Measurements from ENCODE around the gene C16orf86. TPM values are rescaled to one million over a fixed set of nuclear protein-coding genes. Genes with fewer than 3 reads are reported as not detected.

Gene C16orf86
- polyA plus RNA-seq, 1 of the 3 experiments (the other 2 are of a cell fraction), result 4.3 TPM

GRCh38 chr16:67648088-67648763 is 18.4 kb upstream of the C16orf86 start:
- WGBS (ENCODE audit: low lambda C conversion rate), result 91% methylated on average over 48 of the region's 65 CpGs
- Histone ChIP-seq H3K4me3 (ENCODE audit: low read depth in 2 of 2, low read length in 1 of 2) (no peak overlapping the region), H3K9ac (no peak overlapping the region), H3K9me2 (no peaks in the 10 kb centered on the region), H2AFZ (ENCODE audit: low read depth) (no peak overlapping the region), H4K20me1 (ENCODE audit: insufficient read depth) (peaks cover 4% of the 10 kb centered on the region; the same call in 1 of the 2 replicates), H3K27ac (ENCODE audit: low read depth in 2 of 2, low read length in 1 of 2) (no peak overlapping the region), H3K27me3 (ENCODE audit: insufficient read depth) (no peaks in the 10 kb centered on the region), H3K4me1 (ENCODE audit: control insufficient read depth in 1 of 2, insufficient read depth in 2 of 2, low read depth in 1 of 2, low read length in 1 of 2) (peaks cover 0 to 5% of the 10 kb centered on the region in 2 experiments; a peak in 1 of 4 replicates), H3K36me3 (replicated peaks in 1 of 2; ENCODE audit: control insufficient read depth in 1 of 2, insufficient read depth in 2 of 2, low read length in 1 of 2) (no peaks in the 10 kb centered on the region), H3K4me2 (no peak overlapping the region), H3F3A (replicated peaks; ENCODE audit: insufficient read depth) (no peaks in the 10 kb centered on the region), H3K9me3 (no peaks in the 10 kb centered on the region), H3K79me2 (ENCODE audit: insufficient read depth) (no peaks in the 10 kb centered on the region)
- DNase-seq, result no peak
- ChIA-PET POLR2A (no interaction called here), CTCF (interaction anchor here (1.0 to 16.5 kb wide), 4 partner anchors 86 to 167 kb away, joined by 3 to 263 read pairs (median 24); partner anchors contain the start of genes ATP6V0D1 and CTCF)
- no peak for TF ChIP-seq GABPA (IDR thresholded peaks at IDR 0.05; ENCODE audit: low read depth)
- TF ChIP-seq FOSL2 (IDR thresholded peaks at IDR 0.05; ENCODE audit: borderline replicate concordance, low read depth), result no peak
- TF ChIP-seq EP300 (IDR thresholded peaks at IDR 0.05; ENCODE audit: borderline replicate concordance in 1 of 2, low read depth in 1 of 2, low read length in 1 of 2), result no peak
- TF ChIP-seq EZH2phosphoT487 (IDR thresholded peaks at IDR 0.05; ENCODE audit: borderline replicate concordance, low read depth), result no peak
- no peak for TF ChIP-seq POLR2AphosphoS5 (IDR thresholded peaks at IDR 0.05; ENCODE audit: low read depth, low read length)
- TF ChIP-seq MXI1 (IDR thresholded peaks at IDR 0.05; ENCODE audit: low read depth, low read length), result no peak
- no peak for TF ChIP-seq NFIC (IDR thresholded peaks at IDR 0.05; ENCODE audit: borderline replicate concordance)
- TF ChIP-seq YY1 (IDR thresholded peaks at IDR 0.05; ENCODE audit: low read depth), result no peak

- no peaks in the 10 kb centered on the region for H3K9me2 ChIP-seq
- ChIA-PET CTCF (interaction anchor here (1.4 to 16.5 kb wide), 3 partner anchors 98 to 168 kb away, joined by 5 to 263 read pairs (median 43); partner anchors contain the start of gene ATP6V0D1), POLR2A (no interaction called here)
- H3K27me3 ChIP-seq (ENCODE audit: insufficient read depth), result no peaks in the 10 kb centered on the region
- H3F3A ChIP-seq (replicated peaks; ENCODE audit: insufficient read depth), result no peaks in the 10 kb centered on the region
- peaks cover 4% of the 10 kb centered on the region; the same call in 1 of the 2 replicates for H4K20me1 ChIP-seq (ENCODE audit: insufficient read depth)
- H3K9ac ChIP-seq, result no peak overlapping the region
- no peak for DNase-seq
- no peak overlapping the region for H3K4me3 ChIP-seq (ENCODE audit: low read depth in 2 of 2, low read length in 1 of 2)
- H3K27ac ChIP-seq (ENCODE audit: low read depth in 2 of 2, low read length in 1 of 2), result no peak overlapping the region
- no peaks in the 10 kb centered on the region for H3K79me2 ChIP-seq (ENCODE audit: insufficient read depth)
- H3K9me3 ChIP-seq, result no peaks in the 10 kb centered on the region
- no peak for TF ChIP-seq GATA2 (CRISPR knock-in tag; IDR thresholded peaks at IDR 0.05)
- TF ChIP-seq TAF1 (IDR thresholded peaks at IDR 0.05; ENCODE audit: borderline replicate concordance, low read depth, low read length), result no peak
- TF ChIP-seq ZBTB33 (IDR thresholded peaks at IDR 0.05; ENCODE audit: borderline replicate concordance, low read depth), result no peak
- TF ChIP-seq YY1 (IDR thresholded peaks at IDR 0.05; ENCODE audit: low read depth), result no peak
- TF ChIP-seq IRF3 (IDR thresholded peaks at IDR 0.05; ENCODE audit: low read depth, low read length), result no peak
- TF ChIP-seq MEF2A (IDR thresholded peaks at IDR 0.05; ENCODE audit: borderline replicate concordance, low read depth), result no peak
- TF ChIP-seq POLR2AphosphoS5 (IDR thresholded peaks at IDR 0.05; ENCODE audit: low read depth, low read length), result no peak
- no peak for TF ChIP-seq NRF1 (IDR thresholded peaks at IDR 0.05; ENCODE audit: low read depth, low read length)
- no peak for TF ChIP-seq EZH2phosphoT487 (IDR thresholded peaks at IDR 0.05; ENCODE audit: borderline replicate concordance, low read depth)
- H3K4me2 ChIP-seq, result no peak overlapping the region
- no peak overlapping the region for H2AFZ ChIP-seq (ENCODE audit: low read depth)
- H3K4me1 ChIP-seq (ENCODE audit: control insufficient read depth in 1 of 2, insufficient read depth in 2 of 2, low read depth in 1 of 2, low read length in 1 of 2), result peaks cover 0 to 9% of the 10 kb centered on the region in 2 experiments; a peak in 1 of 4 replicates
- no peaks in the 10 kb centered on the region for H3K36me3 ChIP-seq (replicated peaks in 1 of 2; ENCODE audit: control insufficient read depth in 1 of 2, insufficient read depth in 2 of 2, low read length in 1 of 2)
- WGBS (ENCODE audit: low lambda C conversion rate), result 87% methylated on average over 23 of the region's 35 CpGs
Measured at GRCh38 chr16:67648764-67649407, 17.7 kb upstream of the C16orf86 start.
